ENCODE measurements around the gene NMUR2. TPM values are rescaled to one million over a fixed set of nuclear protein-coding genes. Genes with fewer than 3 reads are reported as not detected.

The NMUR2 gene
- total RNA-seq, 1 experiment from 2014 or later, result not detected

DNA sequence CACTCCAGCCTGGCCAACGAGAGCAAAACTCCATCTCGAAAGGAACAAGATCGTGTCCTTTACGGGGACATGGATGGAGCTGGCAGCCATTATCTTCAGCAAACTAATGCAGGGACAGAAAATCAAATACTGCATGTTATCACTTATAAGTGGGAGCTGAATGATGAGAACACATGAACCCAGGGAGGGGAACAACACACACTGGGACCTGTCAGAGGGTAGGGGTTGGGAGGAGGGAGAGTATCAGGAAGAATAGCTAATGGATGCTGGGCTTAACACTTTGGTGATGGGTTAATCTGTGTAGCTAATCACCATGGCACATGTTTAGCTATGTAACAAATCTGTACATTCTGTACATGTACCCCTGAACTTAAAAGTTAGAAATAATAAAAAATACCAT, 40.9 kb downstream of the NMUR2 start:
- H3K4me3 ChIP-seq (ENCODE audit: low read depth in 2 of 2, low read length in 2 of 2), result no peak overlapping the region
- CTCF ChIA-PET, result no interaction called here
- no peak for ATAC-seq
- H3K27me3 ChIP-seq (ENCODE audit: control insufficient read depth, insufficient read depth, low read length), result no peaks in the 10 kb centered on the region
- H3K27ac ChIP-seq (ENCODE audit: low read length), result no peak overlapping the region
- in situ Hi-C loops (cut with HindIII; ENCODE audit: low pct_unique_long_range_greater_than_20kb, low sequenced_read_pairs) (no loop called here), intact Hi-C loops (cut with micrococcal nuclease; ENCODE audit: unreplicated experiment) (no loop called here)
- DNase-seq (ENCODE audit: low read depth, low spot score), result no peak
- no TSS peak for BruUV-seq (replicated peaks)
- H3K36me3 ChIP-seq (ENCODE audit: control insufficient read depth, insufficient read depth, low read length), result no peaks in the 10 kb centered on the region
- H3K4me1 ChIP-seq (ENCODE audit: control insufficient read depth, insufficient read depth, low read length), result no peaks in the 10 kb centered on the region
- POLR2A ChIA-PET, result no interaction called here
- no peaks in the 10 kb centered on the region for H3K9me3 ChIP-seq (ENCODE audit: control insufficient read depth, insufficient read depth, low read depth, low read length)
- TF ChIP-seq, protein P1, sequence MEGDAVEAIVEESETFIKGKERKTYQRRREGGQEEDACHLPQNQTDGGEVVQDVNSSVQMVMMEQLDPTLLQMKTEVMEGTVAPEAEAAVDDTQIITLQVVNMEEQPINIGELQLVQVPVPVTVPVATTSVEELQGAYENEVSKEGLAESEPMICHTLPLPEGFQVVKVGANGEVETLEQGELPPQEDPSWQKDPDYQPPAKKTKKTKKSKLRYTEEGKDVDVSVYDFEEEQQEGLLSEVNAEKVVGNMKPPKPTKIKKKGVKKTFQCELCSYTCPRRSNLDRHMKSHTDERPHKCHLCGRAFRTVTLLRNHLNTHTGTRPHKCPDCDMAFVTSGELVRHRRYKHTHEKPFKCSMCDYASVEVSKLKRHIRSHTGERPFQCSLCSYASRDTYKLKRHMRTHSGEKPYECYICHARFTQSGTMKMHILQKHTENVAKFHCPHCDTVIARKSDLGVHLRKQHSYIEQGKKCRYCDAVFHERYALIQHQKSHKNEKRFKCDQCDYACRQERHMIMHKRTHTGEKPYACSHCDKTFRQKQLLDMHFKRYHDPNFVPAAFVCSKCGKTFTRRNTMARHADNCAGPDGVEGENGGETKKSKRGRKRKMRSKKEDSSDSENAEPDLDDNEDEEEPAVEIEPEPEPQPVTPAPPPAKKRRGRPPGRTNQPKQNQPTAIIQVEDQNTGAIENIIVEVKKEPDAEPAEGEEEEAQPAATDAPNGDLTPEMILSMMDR (IDR thresholded peaks at IDR 0.05), result no peak
- TF ChIP-seq POLR2AphosphoS5 (IDR thresholded peaks at IDR 0.05; ENCODE audit: low read depth, low read length) (no peak), TCF7L2 (IDR thresholded peaks at IDR 0.05; ENCODE audit: low read depth, low read length) (no peak), SIN3A (IDR thresholded peaks at IDR 0.05; ENCODE audit: borderline replicate concordance, insufficient read depth, low read depth, low read length) (no peak)
- TF ChIP-seq, protein P2, sequence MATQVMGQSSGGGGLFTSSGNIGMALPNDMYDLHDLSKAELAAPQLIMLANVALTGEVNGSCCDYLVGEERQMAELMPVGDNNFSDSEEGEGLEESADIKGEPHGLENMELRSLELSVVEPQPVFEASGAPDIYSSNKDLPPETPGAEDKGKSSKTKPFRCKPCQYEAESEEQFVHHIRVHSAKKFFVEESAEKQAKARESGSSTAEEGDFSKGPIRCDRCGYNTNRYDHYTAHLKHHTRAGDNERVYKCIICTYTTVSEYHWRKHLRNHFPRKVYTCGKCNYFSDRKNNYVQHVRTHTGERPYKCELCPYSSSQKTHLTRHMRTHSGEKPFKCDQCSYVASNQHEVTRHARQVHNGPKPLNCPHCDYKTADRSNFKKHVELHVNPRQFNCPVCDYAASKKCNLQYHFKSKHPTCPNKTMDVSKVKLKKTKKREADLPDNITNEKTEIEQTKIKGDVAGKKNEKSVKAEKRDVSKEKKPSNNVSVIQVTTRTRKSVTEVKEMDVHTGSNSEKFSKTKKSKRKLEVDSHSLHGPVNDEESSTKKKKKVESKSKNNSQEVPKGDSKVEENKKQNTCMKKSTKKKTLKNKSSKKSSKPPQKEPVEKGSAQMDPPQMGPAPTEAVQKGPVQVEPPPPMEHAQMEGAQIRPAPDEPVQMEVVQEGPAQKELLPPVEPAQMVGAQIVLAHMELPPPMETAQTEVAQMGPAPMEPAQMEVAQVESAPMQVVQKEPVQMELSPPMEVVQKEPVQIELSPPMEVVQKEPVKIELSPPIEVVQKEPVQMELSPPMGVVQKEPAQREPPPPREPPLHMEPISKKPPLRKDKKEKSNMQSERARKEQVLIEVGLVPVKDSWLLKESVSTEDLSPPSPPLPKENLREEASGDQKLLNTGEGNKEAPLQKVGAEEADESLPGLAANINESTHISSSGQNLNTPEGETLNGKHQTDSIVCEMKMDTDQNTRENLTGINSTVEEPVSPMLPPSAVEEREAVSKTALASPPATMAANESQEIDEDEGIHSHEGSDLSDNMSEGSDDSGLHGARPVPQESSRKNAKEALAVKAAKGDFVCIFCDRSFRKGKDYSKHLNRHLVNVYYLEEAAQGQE (IDR thresholded peaks at IDR 0.05; ENCODE audit: insufficient read depth in 1 of 2, low read depth in 2 of 2, low read length in 1 of 2), result no peak

DNA sequence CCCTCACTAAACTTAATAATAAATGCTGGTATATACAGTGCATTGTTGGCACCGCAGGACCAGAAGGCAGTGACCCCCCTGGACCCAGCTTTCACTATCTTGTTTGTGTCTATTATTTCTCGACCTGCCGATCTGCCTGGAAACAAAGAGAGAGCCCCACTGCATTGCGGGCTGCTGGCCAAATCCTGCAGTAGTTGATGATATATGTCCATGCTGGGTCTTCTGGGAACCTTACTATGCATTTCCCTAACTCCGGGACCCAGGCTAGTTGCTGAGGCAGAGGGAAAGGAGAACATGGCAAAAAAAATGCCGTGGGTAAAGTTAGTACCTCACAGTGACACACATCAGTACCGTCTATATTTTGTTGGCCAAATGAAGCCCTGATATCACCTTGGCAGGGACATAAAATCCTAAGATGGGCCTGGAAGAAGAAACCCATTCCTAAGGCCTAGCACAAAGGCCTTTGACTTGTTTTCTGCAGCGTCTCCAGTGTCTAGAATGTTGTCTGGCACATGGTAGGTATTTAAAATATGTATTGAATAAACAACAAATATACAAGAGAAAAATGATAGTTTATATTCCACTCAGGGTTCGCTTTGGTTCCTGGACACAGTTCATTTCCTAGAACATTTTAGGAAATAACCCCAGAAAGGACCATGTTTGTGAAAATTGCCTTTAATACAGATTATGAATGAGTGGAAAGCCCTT, 46.1 kb downstream of the NMUR2 start:
- TF ChIP-seq POLR2AphosphoS5 (IDR thresholded peaks at IDR 0.05; ENCODE audit: low read depth, low read length) (no peak), TCF7L2 (IDR thresholded peaks at IDR 0.05; ENCODE audit: low read depth, low read length) (no peak), SIN3A (IDR thresholded peaks at IDR 0.05; ENCODE audit: borderline replicate concordance, insufficient read depth, low read depth, low read length) (no peak)
- TF ChIP-seq, protein P2 (IDR thresholded peaks at IDR 0.05; ENCODE audit: insufficient read depth in 1 of 2, low read depth in 2 of 2, low read length in 1 of 2), result no peak
- TF ChIP-seq, protein P1 (IDR thresholded peaks at IDR 0.05), result no peak
- ChIA-PET CTCF (no interaction called here), POLR2A (no interaction called here)
- no peaks in the 10 kb centered on the region for H3K27me3 ChIP-seq (ENCODE audit: control insufficient read depth, insufficient read depth, low read length)
- H3K36me3 ChIP-seq (ENCODE audit: control insufficient read depth, insufficient read depth, low read length), result no peaks in the 10 kb centered on the region
- no peaks in the 10 kb centered on the region for H3K9me3 ChIP-seq (ENCODE audit: control insufficient read depth, insufficient read depth, low read depth, low read length)
- intact Hi-C loops (cut with micrococcal nuclease; ENCODE audit: unreplicated experiment) (no loop called here), in situ Hi-C loops (cut with HindIII; ENCODE audit: low pct_unique_long_range_greater_than_20kb, low sequenced_read_pairs) (no loop called here)
- no TSS peak for BruUV-seq (replicated peaks)
- no peak overlapping the region for H3K4me3 ChIP-seq (ENCODE audit: low read depth in 2 of 2, low read length in 2 of 2)
- DNase-seq (ENCODE audit: low read depth, low spot score) (no peak), ATAC-seq (no peak)
- H3K4me1 ChIP-seq (ENCODE audit: control insufficient read depth, insufficient read depth, low read length), result no peaks in the 10 kb centered on the region
- no peak overlapping the region for H3K27ac ChIP-seq (ENCODE audit: low read length)

Data from Panc1 (cell line).